ELR (cell line): ENCODE measurements around the gene OR4F6.

Experiments used
- DNase-seq: peaks from one replicate; pipeline ENCODE4 v3.0.0-alpha.2; 2015; ENCODE audit warnings: low read depth

Gene OR4F6

GRCh38 chr15:101804941-101805340, 1.6 kb downstream of the OR4F6 start:
- DNase-seq = no peak

GRCh38 chr15:101805605-101806345, 2.5 kb downstream of the OR4F6 start:
- DNase-seq = peak; percentile 2

GRCh38 chr15:101807345-101807945, 4.1 kb downstream of the OR4F6 start:
- DNase-seq = peak; percentile 85

GRCh38 chr15:101808201-101808600, 4.9 kb downstream of the OR4F6 start:
- peak; percentile 51 for DNase-seq

- no peak for DNase-seq
Measured at GRCh38 chr15:101810456-101810855, 7.1 kb downstream of the OR4F6 start.

- DNase-seq = peak; percentile 34
Measured at GRCh38 chr15:101810876-101811275, 7.6 kb downstream of the OR4F6 start.

GRCh38 chr15:101811902-101812301, 8.6 kb downstream of the OR4F6 start, which contains the start of gene OR4F15:
Gene OR4F15, plus strand, starts transcription at chr15:101812202. Its CDS starts 5,985 bp downstream, at chr15:101818187.
- no peak for DNase-seq

- peak; percentile 23 for DNase-seq
Measured at GRCh38 chr15:101813803-101814534, 10.7 kb downstream of the OR4F6 start.

- no peak for DNase-seq
Measured at GRCh38 chr15:101820781-101821180, 17.5 kb downstream of the OR4F6 start.

- peak; percentile 25 for DNase-seq
Measured at GRCh38 chr15:101827257-101827656, 23.9 kb downstream of the OR4F6 start.

GRCh38 chr15:101828774-101829173, 25.5 kb downstream of the OR4F6 start:
- no peak for DNase-seq

GRCh38 chr15:101841656-101842055, 38.3 kb downstream of the OR4F6 start:
- no peak for DNase-seq

- DNase-seq = no peak
Measured at GRCh38 chr15:101844916-101845315, 41.6 kb downstream of the OR4F6 start.

GRCh38 chr15:101852356-101852755, 49.0 kb downstream of the OR4F6 start:
- DNase-seq = no peak
